ENCODE measurements around the gene LENG1.

LENG1 gene

GRCh38 chr19:54155694-54156093 is 3.8 kb downstream of the LENG1 start:
- POLR2A ChIA-PET, result interaction anchor here (0.7 to 1.4 kb wide), 2 partner anchors 12 to 19 kb away, joined by 3 read pairs; no protein-coding TSS in a partner anchor
- H3K4me3 ChIP-seq (ENCODE audit: low read depth, low read length), result no peak overlapping the region
- no peak for DNase-seq (ENCODE audit: low read depth, low spot score)
- TF ChIP-seq CTCF (IDR thresholded peaks at IDR 0.05; ENCODE audit: insufficient read depth, low read length, missing control alignments), result no peak
- CTCF ChIA-PET, result interaction anchor here (1.7 kb wide), 1 partner anchor 14 kb away, joined by 9 read pairs; no protein-coding TSS in a partner anchor

DNA sequence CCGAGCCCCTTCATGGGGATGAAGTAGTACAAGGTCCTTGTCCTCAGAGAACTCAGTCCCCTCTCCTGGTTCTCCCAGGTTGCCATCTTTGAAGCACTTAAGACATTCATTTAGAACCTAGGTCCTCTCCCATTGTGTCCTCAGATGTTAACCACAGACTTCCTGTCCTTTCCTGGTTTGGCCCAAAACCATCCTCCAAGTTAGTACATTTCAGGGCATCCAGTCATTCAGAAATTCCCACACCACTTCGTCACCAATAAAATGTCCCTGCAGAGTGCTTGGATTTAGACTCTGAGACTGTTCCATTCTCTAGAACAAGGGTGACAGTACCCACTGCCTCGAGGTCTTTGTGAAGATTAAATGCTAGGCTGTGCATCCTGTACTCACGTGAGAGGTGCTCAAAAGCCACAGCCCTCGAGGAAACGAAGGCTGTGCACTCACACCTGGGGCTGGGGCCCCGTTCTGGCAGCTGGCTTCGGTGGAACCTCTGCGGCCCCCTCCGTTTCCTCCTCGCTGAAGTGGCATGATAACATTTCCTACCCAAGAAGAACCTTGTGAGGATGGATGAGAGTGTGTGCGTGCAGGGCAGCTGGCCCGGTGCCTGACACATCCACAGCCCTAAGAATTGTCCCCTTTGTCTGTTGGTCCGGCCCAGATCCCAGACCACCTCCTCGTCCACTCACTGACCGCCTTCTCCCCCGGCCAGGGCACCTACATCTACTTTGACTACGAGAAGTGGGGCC is 4.7 kb downstream of the LENG1 start:
- CTCF ChIA-PET, result no interaction called here
- DNase-seq (ENCODE audit: low read depth, low spot score), result no peak
- POLR2A ChIA-PET, result interaction anchor here (1.4 kb wide), 1 partner anchor 11 kb away, joined by 3 read pairs; no protein-coding TSS in a partner anchor
- TF ChIP-seq CTCF (IDR thresholded peaks at IDR 0.05; ENCODE audit: insufficient read depth, low read length, missing control alignments), result no peak
- no peak overlapping the region for H3K4me3 ChIP-seq (ENCODE audit: low read depth, low read length)

DNA sequence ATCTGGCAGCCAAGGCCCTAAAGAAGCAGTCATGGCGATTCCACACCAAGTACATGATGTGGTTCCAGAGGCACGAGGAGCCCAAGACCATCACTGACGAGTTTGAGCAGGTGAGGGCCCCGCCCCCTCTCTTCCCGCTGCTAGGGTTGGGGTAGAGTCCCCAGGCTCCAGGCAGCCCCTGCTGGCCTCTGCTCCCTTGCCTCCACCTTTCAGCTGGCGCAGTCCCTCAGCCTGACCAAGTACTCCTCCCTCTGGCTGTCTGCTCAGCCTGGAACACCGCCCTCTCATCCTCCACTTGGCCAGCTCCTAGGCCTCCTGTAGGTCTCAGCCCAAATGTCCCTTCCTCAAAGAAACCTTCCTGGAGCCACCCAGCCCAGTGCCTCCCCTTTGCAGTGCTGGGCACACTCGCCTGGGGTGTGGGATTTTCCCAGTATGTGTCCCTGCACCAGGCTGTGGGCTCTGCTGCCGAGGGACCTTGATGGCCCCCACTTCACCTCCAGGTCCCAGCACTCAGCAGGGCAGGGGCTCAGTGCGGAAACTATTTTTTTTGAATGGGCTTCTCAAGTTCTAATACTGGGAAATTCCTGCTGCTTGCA is 5.7 kb downstream of the LENG1 start:
- ChIA-PET POLR2A (no interaction called here), CTCF (no interaction called here)
- no peak overlapping the region for H3K4me3 ChIP-seq (ENCODE audit: low read depth, low read length)
- DNase-seq (ENCODE audit: low read depth, low spot score), result no peak
- no peak for TF ChIP-seq CTCF (IDR thresholded peaks at IDR 0.05; ENCODE audit: insufficient read depth, low read length, missing control alignments)

- no peak for DNase-seq (ENCODE audit: low read depth, low spot score)
- POLR2A ChIA-PET, result no interaction called here
- CTCF ChIA-PET, result no interaction called here
- no peak overlapping the region for H3K4me3 ChIP-seq (ENCODE audit: low read depth, low read length)
- no peak for TF ChIP-seq CTCF (IDR thresholded peaks at IDR 0.05; ENCODE audit: insufficient read depth, low read length, missing control alignments)
These were observed 6.5 kb downstream of the LENG1 start for GRCh38 chr19:54152878-54153524.

DNA sequence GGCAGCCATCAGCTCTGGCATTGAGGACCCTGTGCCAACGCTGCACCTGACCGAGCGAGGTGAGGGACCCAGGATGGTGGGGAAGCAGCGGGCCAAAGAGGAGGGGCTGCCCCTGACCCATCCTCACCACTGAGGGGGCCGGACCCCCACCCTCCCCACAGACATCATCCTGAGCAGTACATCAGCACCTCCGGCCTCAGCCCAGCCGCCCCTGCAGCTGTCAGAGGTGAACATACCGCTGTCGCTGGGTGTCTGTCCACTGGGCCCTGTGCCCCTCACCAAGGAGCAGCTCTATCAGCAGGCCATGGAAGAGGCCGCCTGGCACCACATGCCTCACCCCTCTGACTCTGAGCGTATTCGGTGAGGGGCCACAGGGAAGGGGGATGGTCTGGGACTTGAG is 7.3 kb downstream of the LENG1 start:
- no peak for TF ChIP-seq CTCF (IDR thresholded peaks at IDR 0.05; ENCODE audit: insufficient read depth, low read length, missing control alignments)
- ChIA-PET CTCF (interaction anchor here (1.0 kb wide), 1 partner anchor 12 kb away, joined by 3 read pairs; no protein-coding TSS in a partner anchor), POLR2A (interaction anchor here (1.0 kb wide), 2 partner anchors 15 to 37 kb away, joined by 3 to 5 read pairs; partner anchors contain the start of genes CNOT3, PRPF31 and TFPT)
- no peak overlapping the region for H3K4me3 ChIP-seq (ENCODE audit: low read depth, low read length)
- no peak for DNase-seq (ENCODE audit: low read depth, low spot score)

All from AG04449 (cell line).